Measurements from ENCODE around the gene KCNIP4.

Gene KCNIP4

GRCh38 chr4:21290562-21290961, 658.0 kb downstream of the KCNIP4 start:
- TF ChIP-seq, protein P1, sequence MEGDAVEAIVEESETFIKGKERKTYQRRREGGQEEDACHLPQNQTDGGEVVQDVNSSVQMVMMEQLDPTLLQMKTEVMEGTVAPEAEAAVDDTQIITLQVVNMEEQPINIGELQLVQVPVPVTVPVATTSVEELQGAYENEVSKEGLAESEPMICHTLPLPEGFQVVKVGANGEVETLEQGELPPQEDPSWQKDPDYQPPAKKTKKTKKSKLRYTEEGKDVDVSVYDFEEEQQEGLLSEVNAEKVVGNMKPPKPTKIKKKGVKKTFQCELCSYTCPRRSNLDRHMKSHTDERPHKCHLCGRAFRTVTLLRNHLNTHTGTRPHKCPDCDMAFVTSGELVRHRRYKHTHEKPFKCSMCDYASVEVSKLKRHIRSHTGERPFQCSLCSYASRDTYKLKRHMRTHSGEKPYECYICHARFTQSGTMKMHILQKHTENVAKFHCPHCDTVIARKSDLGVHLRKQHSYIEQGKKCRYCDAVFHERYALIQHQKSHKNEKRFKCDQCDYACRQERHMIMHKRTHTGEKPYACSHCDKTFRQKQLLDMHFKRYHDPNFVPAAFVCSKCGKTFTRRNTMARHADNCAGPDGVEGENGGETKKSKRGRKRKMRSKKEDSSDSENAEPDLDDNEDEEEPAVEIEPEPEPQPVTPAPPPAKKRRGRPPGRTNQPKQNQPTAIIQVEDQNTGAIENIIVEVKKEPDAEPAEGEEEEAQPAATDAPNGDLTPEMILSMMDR (IDR thresholded peaks at IDR 0.05; ENCODE audit: insufficient read depth, low read length, missing control alignments) = no peak
- H3K4me3 ChIP-seq (ENCODE audit: low read depth, low read length) = no peak overlapping the region
- CTCF ChIA-PET = no interaction called here
- POLR2A ChIA-PET = no interaction called here
- DNase-seq (ENCODE audit: low read depth, low spot score) = no peak

GRCh38 chr4:21276046-21276445, 672.5 kb downstream of the KCNIP4 start:
- ChIA-PET POLR2A (no interaction called here), CTCF (no interaction called here)
- H3K4me3 ChIP-seq (ENCODE audit: low read depth, low read length) = no peak overlapping the region
- TF ChIP-seq, protein P1 (IDR thresholded peaks at IDR 0.05; ENCODE audit: insufficient read depth, low read length, missing control alignments) = no peak
- no peak for DNase-seq (ENCODE audit: low read depth, low spot score)

DNA sequence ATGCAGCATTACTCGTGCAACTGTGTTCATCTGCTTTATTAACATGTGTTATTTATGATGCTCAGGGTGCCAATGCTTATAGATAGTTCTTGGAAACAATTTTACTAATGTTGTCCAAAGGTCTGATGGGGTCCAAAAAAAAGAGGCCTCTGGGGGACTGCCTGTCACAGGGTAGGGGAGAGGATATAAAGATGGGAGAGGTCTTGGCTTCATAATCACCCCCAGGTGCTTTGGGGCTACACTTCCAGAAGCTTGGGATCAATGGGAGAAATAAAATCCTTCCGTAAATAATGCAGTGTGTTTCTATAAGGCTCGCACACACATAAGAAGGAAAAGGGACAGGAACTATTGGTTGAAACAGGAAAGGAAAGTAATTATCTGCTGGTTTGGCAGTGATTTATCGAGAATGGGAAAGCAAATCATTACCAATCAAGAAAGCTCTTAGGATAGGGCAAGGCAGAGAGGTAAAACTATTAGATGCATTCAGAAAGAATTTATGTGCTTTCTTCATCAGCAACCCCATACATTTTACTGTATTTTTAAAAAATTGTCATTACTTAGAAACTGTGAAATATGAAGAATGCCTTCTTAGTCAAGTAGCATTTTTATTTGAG, 677.0 kb downstream of the KCNIP4 start:
- TF ChIP-seq, protein P1 (IDR thresholded peaks at IDR 0.05; ENCODE audit: insufficient read depth, low read length, missing control alignments) = no peak
- H3K4me3 ChIP-seq (ENCODE audit: low read depth, low read length) = no peak overlapping the region
- POLR2A ChIA-PET = no interaction called here
- DNase-seq (ENCODE audit: low read depth, low spot score) = no peak
- CTCF ChIA-PET = no interaction called here

DNA sequence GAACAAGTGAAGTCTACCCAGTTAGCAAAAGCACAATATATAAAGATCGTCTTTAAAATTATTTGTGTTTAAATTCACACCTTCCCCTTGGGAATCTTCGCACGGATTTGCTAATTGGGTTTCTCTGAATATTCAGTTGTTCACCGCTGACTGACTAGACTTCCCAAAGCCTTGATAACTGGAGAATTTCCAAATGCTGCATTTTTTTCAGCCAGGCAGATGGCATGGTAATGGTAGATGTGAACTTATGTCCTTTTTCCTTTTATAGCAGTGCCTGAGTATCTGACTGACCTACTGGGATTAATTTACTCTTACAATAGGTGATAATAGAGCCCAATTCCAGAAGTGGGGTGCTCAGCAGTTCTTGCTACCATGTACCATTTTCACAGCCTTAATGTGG, 700.2 kb downstream of the KCNIP4 start:
- DNase-seq (ENCODE audit: low read depth, low spot score) = no peak
- H3K4me3 ChIP-seq (ENCODE audit: low read depth, low read length) = no peak overlapping the region
- ChIA-PET POLR2A (no interaction called here), CTCF (no interaction called here)
- TF ChIP-seq, protein P1 (IDR thresholded peaks at IDR 0.05; ENCODE audit: insufficient read depth, low read length, missing control alignments) = no peak

DNA sequence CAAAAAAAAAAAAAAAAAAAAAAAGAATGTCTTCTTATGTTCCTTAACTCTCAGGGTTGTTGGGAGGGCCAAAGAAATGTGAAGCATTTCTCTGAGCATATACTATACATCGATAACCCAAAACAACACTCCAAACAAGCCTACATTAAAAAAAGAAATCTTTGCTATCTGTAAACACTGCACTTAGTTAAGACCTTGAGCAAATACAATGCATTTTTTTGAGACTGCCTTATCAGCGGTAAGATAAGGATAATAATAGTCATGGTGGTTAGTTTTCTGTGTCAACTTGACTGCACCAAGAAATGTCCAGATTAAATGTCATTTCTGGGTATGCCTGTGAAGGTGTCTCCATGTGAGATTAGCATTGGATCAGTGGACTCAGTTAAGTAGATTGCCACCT, 706.4 kb downstream of the KCNIP4 start:
- no peak for DNase-seq (ENCODE audit: low read depth, low spot score)
- TF ChIP-seq, protein P1 (IDR thresholded peaks at IDR 0.05; ENCODE audit: insufficient read depth, low read length, missing control alignments) = no peak
- POLR2A ChIA-PET = no interaction called here

DNA sequence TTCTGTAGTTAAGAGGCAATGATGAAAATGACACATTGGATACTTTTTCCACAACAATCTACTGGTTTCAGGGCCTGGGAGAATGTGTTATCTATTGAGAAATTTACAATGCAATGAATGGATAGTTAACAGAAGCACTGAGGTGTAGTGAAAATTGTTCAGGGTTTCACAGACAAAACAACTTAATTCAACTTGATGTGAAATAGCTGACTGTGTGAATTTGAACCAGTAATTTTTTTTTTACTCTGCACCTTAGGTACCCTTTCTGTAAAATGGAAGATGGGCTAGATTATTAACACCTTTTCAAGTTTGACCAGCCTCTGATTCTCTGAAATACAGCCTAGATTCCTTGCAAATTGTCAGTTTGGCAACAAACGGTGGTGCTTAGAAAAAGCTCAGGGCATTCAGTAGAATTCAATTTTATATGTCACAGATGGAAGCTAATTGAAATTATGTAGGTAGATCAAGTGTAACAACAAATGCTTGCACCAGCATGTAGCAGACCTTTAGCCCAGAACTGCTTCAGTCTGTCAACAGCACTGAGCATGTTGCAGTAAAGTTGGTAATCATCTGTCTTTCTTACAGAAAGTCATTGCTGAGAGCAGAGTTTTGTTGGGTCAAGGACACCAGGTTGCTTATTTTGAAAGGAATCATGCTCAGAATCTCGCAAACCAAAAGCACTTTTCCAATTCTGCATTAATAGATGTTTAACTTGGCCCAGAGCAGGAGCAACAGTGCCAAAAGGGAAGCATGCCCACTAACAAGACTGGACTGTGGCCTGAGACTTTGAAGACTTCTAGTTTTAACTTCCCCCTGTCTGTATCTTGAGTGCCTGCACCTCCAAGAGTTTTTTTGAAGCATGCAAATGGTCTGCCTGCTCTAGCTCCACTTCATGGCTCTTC, 721.7 kb downstream of the KCNIP4 start:
- no peak overlapping the region for H3K4me3 ChIP-seq (ENCODE audit: low read depth, low read length)
- TF ChIP-seq, protein P1 (IDR thresholded peaks at IDR 0.05; ENCODE audit: insufficient read depth, low read length, missing control alignments) = no peak
- POLR2A ChIA-PET = no interaction called here
- DNase-seq (ENCODE audit: low read depth, low spot score) = no peak
- CTCF ChIA-PET = no interaction called here

More for the DNA sequence above, 706.4 kb downstream of the KCNIP4 start:
- H3K4me3 ChIP-seq (ENCODE audit: low read depth, low read length) = no peak overlapping the region
- CTCF ChIA-PET = no interaction called here
